ENCODE measurements around the gene KAT2B. TPM values are rescaled to one million over a fixed set of nuclear protein-coding genes. Genes with fewer than 3 reads are reported as not detected.

Gene KAT2B
- polyA plus RNA-seq, 1 donor, result 29.9 TPM

Other genes with a start within 250 kb of the KAT2B start
- gene EFHB, start 106.2 kb upstream of the KAT2B start, polyA plus RNA-seq (ENCODE audit: insufficient read length), result 2.5 TPM
- gene RAB5A, start 93.3 kb upstream of the KAT2B start, polyA plus RNA-seq (ENCODE audit: insufficient read length), result 80.5 TPM
- gene PP2D1, start 28.2 kb upstream of the KAT2B start, polyA plus RNA-seq (ENCODE audit: insufficient read length), result 1.1 TPM
- gene SGO1, start 145.8 kb downstream of the KAT2B start, polyA plus RNA-seq (ENCODE audit: insufficient read length), result 14.1 TPM

Measured in left kidney (tissue), 1 donor.